Upper lobe of left lung (tissue), 4 donors: ENCODE data around the gene WNT11.

Source experiments
- CTCF ChIP-seq, 6 experiments: fragments of 450-650 bp in 4 of 6; fragments of 200-600 bp in 2 of 6; sonication (generic) in 2 of 6; IDR thresholded peaks; one replicate each; pipeline ENCODE4 v1.5.1; 2016 to 2019; ENCODE audit warnings: antibody characterized with exemption in 6 of 6
- EP300 ChIP-seq, 4 donors: sonication (generic); formaldehyde crosslinking; IDR thresholded peaks; one replicate each; pipeline ENCODE4 v1.5.1; 2017; ENCODE audit warnings: antibody characterized with exemption in 4 of 4, control low read depth in 2 of 4
- POLR2A ChIP-seq, 4 donors: fragments of 450-650 bp; IDR thresholded peaks; one replicate each; pipeline ENCODE4 v1.5.1; 2016 to 2017; ENCODE audit warnings: antibody characterized with exemption in 4 of 4, mild to moderate bottlenecking in 2 of 4
- POLR2AphosphoS5 ChIP-seq, 2 donors: sonication (generic); formaldehyde crosslinking; IDR thresholded peaks; one replicate each; pipeline ENCODE4 v1.5.1; 2017; ENCODE audit warnings: antibody characterized with exemption in 2 of 2

DNA sequence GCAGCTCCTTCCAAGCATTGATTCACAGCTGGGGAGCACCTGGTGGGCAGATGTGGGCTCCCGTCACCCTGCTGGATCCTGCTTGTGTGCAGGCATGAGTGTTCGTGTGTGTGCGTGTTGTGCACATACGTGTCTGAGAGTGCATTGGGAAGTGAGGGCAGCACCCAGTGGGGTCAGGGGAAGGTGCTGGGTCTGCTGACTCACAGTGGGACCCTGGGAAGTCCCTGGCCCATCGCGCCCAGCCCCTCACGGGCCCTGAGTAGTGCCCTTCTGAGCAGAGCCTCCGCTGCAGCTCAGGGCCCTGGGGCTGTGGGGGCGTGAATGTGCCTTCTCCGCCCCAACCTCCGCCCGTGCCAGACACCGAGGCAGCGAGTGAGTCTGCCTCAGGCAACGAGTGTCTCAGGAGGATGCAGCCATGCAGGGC is 36.8 kb downstream of the WNT11 start:
- TF ChIP-seq CTCF (IDR thresholded peaks at IDR 0.05) = no peak
- TF ChIP-seq POLR2AphosphoS5 (IDR thresholded peaks at IDR 0.05) = no peak
- TF ChIP-seq POLR2A (IDR thresholded peaks at IDR 0.05) = no peak
- TF ChIP-seq EP300 (IDR thresholded peaks at IDR 0.05) = no peak
